Activated CD8-positive, alpha-beta T cell treated with anti-CD3 and anti-CD28 coated beads for 36 hours (primary cell): ENCODE data around the gene CLIP4. TPM values are rescaled to one million over a fixed set of nuclear protein-coding genes. Genes with fewer than 3 reads are reported as not detected.

Source experiments
- ATAC-seq: fragments of 200-7000 bp; cut with Tn5 transposase; one replicate; pipeline ENCODE4 v1.10.0; 2021; ENCODE audit warnings: mild to moderate bottlenecking, moderate library complexity
- CTCF ChIA-PET: fragments of 350-600 bp; sonication (Branson Sonifier 250); formaldehyde crosslinking; loops from one replicate; lab custom pipeline; 2021; ENCODE audit warnings: antibody characterized with exemption; lab: Charles Lee
- POLR2A ChIA-PET: fragments of 350-600 bp; sonication (Branson Sonifier 250); formaldehyde crosslinking; loops from one replicate; lab custom pipeline; 2021; ENCODE audit warnings: antibody characterized with exemption; lab: Charles Lee
- DNase-seq: peaks from one replicate; pipeline ENCODE4 v3.0.0-alpha.2; 2020
- H3K27ac Mint-ChIP-seq: one replicate; pipeline ENCODE4 v1.8.0; 2021; ENCODE audit warnings: mild to moderate bottlenecking, mixed read lengths
- H3K27me3 Mint-ChIP-seq: one replicate; pipeline ENCODE4 v1.8.0; 2021; ENCODE audit warnings: mixed read lengths
- H3K36me3 Mint-ChIP-seq: one replicate; pipeline ENCODE4 v1.8.0; 2021; ENCODE audit warnings: low read depth, mixed read lengths
- H3K4me1 Mint-ChIP-seq: one replicate; pipeline ENCODE4 v1.8.0; 2021; ENCODE audit warnings: low read depth, mixed read lengths
- H3K4me3 Mint-ChIP-seq: one replicate; pipeline ENCODE4 v1.8.0; 2021; ENCODE audit warnings: mild to moderate bottlenecking, moderate library complexity, mixed read lengths
- H3K9me3 Mint-ChIP-seq: one replicate; pipeline ENCODE4 v1.8.0; 2021; ENCODE audit warnings: mixed read lengths
- CTCF ChIP-seq: fragments of 200-600 bp; IDR thresholded peaks from one replicate; pipeline ENCODE4 v1.8.0; 2022; ENCODE audit warnings: antibody characterized with exemption, mild to moderate bottlenecking
- intact Hi-C: fragments of 100-400 bp; cut with micrococcal nuclease; formaldehyde crosslinking; loops from one replicate; pipeline ENCODE4 v1.10.0; 2022
- total RNA-seq, 2 experiments: library from RNA; stranded (reverse); gene quantifications; one replicate each; pipeline ENCODE4 v1.2.3, GENCODE V29; 2021

The CLIP4 gene
- total RNA-seq, 2 experiments from 2014 or later: 25.3 to 28.3 TPM

GRCh38 chr2:29070526-29070925, 44.7 kb upstream of the CLIP4 start:
- Mint-ChIP-seq H3K36me3 (no peaks in the 10 kb centered on the region), H3K4me3 (no peak overlapping the region), H3K4me1 (no peaks in the 10 kb centered on the region), H3K9me3 (no peaks in the 10 kb centered on the region), H3K27ac (no peak overlapping the region), H3K27me3 (no peaks in the 10 kb centered on the region)
- DNase-seq (no peak), ATAC-seq (no peak)
- ChIA-PET POLR2A (interaction anchor here (0.7 kb wide), 1 partner anchor 115 kb away, joined by 3 read pairs; no protein-coding TSS in a partner anchor), CTCF (no interaction called here)
- no peak for TF ChIP-seq CTCF
- intact Hi-C loops: no loop called here

GRCh38 chr2:29071032-29071975, 43.9 kb upstream of the CLIP4 start:
- ChIA-PET CTCF (no interaction called here), POLR2A (interaction anchor here (0.7 kb wide), 1 partner anchor 114 kb away, joined by 3 read pairs; no protein-coding TSS in a partner anchor)
- ATAC-seq (no peak), DNase-seq (no peak)
- intact Hi-C loops: no loop called here
- TF ChIP-seq CTCF: no peak
- no peaks in the 10 kb centered on the region for H3K4me1 Mint-ChIP-seq
- H3K27ac Mint-ChIP-seq: no peak overlapping the region
- no peaks in the 10 kb centered on the region for H3K36me3 Mint-ChIP-seq
- H3K27me3 Mint-ChIP-seq: no peaks in the 10 kb centered on the region
- no peaks in the 10 kb centered on the region for H3K9me3 Mint-ChIP-seq
- no peak overlapping the region for H3K4me3 Mint-ChIP-seq

- H3K9me3 Mint-ChIP-seq: no peaks in the 10 kb centered on the region
- TF ChIP-seq CTCF: no peak
- no peaks in the 10 kb centered on the region for H3K36me3 Mint-ChIP-seq
- no peak overlapping the region for H3K27ac Mint-ChIP-seq
- H3K4me1 Mint-ChIP-seq: no peaks in the 10 kb centered on the region
- DNase-seq: no peak
- ChIA-PET CTCF (no interaction called here), POLR2A (no interaction called here)
- H3K4me3 Mint-ChIP-seq: no peak overlapping the region
- ATAC-seq: no peak
- intact Hi-C loops: no loop called here
- H3K27me3 Mint-ChIP-seq: no peaks in the 10 kb centered on the region
Observed at GRCh38 chr2:29072251-29072650, 43.0 kb upstream of the CLIP4 start.

- Mint-ChIP-seq H3K36me3 (no peaks in the 10 kb centered on the region), H3K27ac (no peak overlapping the region), H3K27me3 (no peaks in the 10 kb centered on the region), H3K9me3 (no peaks in the 10 kb centered on the region), H3K4me3 (no peak overlapping the region), H3K4me1 (no peaks in the 10 kb centered on the region)
- intact Hi-C loops: no loop called here
- ChIA-PET POLR2A (no interaction called here), CTCF (no interaction called here)
- ATAC-seq (no peak), DNase-seq (no peak)
- no peak for TF ChIP-seq CTCF
Observed at GRCh38 chr2:29072971-29073725, 42.1 kb upstream of the CLIP4 start.

GRCh38 chr2:29073933-29074332, 41.3 kb upstream of the CLIP4 start:
- no peak overlapping the region for H3K27ac Mint-ChIP-seq
- intact Hi-C loops: no loop called here
- DNase-seq (no peak), ATAC-seq (no peak)
- no peaks in the 10 kb centered on the region for H3K9me3 Mint-ChIP-seq
- TF ChIP-seq CTCF: no peak
- H3K36me3 Mint-ChIP-seq: no peaks in the 10 kb centered on the region
- H3K4me3 Mint-ChIP-seq: no peak overlapping the region
- CTCF ChIA-PET: no interaction called here
- POLR2A ChIA-PET: no interaction called here
- H3K4me1 Mint-ChIP-seq: no peaks in the 10 kb centered on the region
- no peaks in the 10 kb centered on the region for H3K27me3 Mint-ChIP-seq
